ENCODE data around the gene SDF2.

GRCh38 chr17:28657756-28658155, 4.0 kb downstream of the SDF2 start:
- TF ChIP-seq POLR2A (IDR thresholded peaks at IDR 0.05; ENCODE audit: low read depth, low read length): no peak
- no peak for TF ChIP-seq FOS (IDR thresholded peaks at IDR 0.05; ENCODE audit: borderline replicate concordance, extremely low read depth, insufficient read length)
- TF ChIP-seq POLR2AphosphoS5 (IDR thresholded peaks at IDR 0.05; ENCODE audit: low read length): no peak
- TF ChIP-seq CEBPB (IDR thresholded peaks at IDR 0.05; ENCODE audit: borderline replicate concordance in 1 of 2, low read depth in 2 of 2, low read length in 2 of 2): no peak
- TF ChIP-seq ATF2 (IDR thresholded peaks at IDR 0.05; ENCODE audit: low read length): no peak
- no peak for TF ChIP-seq MLLT1 (IDR thresholded peaks at IDR 0.05)
- no peak for TF ChIP-seq CTCF (IDR thresholded peaks at IDR 0.05 in 2 of 3, conservative IDR thresholded peaks at IDR 0.05 in 1 of 3; ENCODE audit: control insufficient read depth in 2 of 3, extremely low read depth in 1 of 3, insufficient read depth in 1 of 3, low read depth in 3 of 3, low read length in 3 of 3)
- no peak for TF ChIP-seq JUND (IDR thresholded peaks at IDR 0.05; ENCODE audit: low read depth, low read length)
- TF ChIP-seq FOXM1 (IDR thresholded peaks at IDR 0.05; ENCODE audit: low read depth, low read length): no peak
- TF ChIP-seq HDAC6 (IDR thresholded peaks at IDR 0.05; ENCODE audit: unreplicated experiment): no peak

Measured in GM12878 (cell line).